SIG-M5 treated with dmso at 0.1 percent for 504 hours (cell line): Measurements from ENCODE around the gene RGP1.
A peak's percentile ranks its signal among the peaks of the same experiment; 100 is the strongest.

Experiments used
- DNase-seq: peaks from one replicate; lab custom pipeline; 2025; ENCODE audit not compliant: unreplicated experiment; lab: John Stamatoyannopoulos, UW

Gene RGP1

DNA sequence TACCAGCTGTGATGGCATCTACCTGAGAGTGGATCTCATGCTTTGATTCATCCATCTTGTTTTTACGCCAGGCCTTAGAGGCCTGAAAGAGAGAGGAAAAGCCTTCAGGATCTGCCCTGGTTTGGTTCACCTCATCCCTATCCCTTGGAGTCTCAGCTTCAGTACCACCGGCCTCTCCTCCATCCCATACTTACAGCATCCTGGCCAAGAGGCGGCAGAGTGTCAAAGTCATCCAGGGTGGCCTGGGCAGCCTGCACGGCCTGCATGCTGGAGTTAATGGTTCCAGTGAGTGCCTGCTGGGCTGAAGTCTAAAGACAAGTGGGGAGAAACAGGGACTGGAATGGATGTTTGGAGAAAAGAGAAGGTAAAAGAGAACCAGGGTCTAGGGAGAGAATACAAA is 29.5 kb upstream of the RGP1 start:
- DNase-seq, result no peak

GRCh38 chr9:35723426-35723825 is 25.7 kb upstream of the RGP1 start:
- no peak for DNase-seq

DNA sequence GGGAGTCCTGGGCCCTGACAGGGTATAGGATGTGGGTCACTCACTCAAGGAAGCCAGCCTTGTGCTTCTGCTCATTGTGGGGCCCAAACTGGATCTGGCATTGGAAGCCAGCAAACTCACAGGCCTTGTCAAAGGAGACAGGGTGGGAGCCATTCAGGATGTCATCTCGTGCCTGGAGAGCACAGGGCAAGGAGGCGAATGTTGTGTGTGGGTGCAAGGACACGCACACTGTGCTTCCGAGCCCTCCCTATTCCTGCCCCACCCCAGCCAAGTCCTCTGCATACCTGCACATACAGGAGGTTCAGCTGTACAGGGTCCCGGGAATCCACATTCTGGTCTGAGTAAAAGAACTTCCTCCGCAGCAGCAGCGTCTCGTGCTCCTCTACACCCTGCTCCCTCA is 25.2 kb upstream of the RGP1 start:
- no peak for DNase-seq

GRCh38 chr9:35725362-35725761 is 23.7 kb upstream of the RGP1 start:
- DNase-seq, result no peak

GRCh38 chr9:35726931-35727330 is 22.2 kb upstream of the RGP1 start:
- DNase-seq, result peak; percentile 20

GRCh38 chr9:35727676-35728040 is 21.4 kb upstream of the RGP1 start:
- DNase-seq, result no peak

DNA sequence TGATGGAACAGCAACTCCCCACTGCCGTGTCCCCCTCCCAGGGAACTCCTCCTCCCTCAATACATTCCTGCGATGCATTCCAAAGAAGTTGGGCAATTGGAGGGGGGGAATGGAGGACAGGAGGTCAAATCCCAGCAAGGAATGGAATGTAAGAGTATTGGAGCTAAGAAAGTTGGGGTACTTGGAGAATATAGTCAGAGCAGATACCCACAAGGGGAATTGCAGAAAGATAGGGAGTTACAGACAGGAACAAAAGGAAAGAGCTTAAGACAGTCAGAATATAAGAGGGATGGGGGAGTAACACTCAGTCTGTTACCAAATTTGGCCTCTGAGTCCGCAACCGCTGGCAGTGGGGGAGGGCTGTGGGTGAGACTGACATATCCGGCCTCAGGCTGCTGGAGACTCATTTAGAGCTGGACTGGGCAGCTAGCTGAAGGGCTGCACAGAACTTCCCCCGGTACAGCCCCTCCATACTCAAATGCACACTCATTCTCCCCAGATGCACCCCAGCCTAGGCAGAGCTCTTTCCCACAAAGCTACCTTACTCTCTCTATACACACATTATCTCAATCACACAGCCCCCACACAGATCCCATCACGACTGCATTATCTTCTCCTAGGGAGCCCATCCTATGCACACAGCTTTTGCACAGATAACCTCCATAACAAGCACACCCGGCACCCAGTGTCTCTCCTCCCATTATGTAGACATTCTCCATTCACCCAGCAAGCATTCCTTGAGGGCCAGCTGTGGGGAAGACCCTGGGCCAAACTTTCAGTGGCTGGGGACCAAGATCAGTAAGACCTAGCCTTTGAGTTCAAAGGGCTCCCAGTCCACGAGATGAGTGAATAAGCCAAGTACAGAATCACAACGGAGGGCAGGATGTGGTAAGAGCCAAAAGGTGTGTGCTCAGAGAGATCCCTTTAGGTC is 20.8 kb upstream of the RGP1 start:
- DNase-seq, result peak; percentile 67

DNA sequence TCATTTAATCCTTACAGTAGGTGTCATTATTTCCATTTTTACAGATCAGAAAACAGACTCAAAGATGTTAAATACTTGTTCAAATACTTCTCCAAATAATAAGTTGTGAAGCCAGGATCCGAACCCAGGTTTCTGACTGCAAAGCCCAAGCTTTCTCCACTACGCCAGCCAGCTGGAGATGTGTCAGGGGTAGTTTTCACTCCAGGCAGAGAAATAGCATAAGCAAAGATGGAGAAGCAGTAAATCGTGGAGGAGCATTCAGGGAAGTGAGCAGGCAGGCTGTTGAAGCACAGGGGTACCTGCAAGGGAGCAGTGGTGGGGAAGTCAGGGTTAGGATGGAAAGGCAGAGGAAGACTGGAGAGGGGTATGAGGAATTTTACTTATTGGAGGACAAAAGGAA is 20.0 kb upstream of the RGP1 start:
- peak; percentile 5 for DNase-seq

GRCh38 chr9:35729700-35730485 is 19.2 kb upstream of the RGP1 start:
- DNase-seq, result peak; percentile 77

- no peak for DNase-seq
Measured at GRCh38 chr9:35730486-35730854, 18.6 kb upstream of the RGP1 start.

GRCh38 chr9:35731415-35732184 is 17.5 kb upstream of the RGP1 start:
- DNase-seq, result peak; percentile 21

GRCh38 chr9:35732185-35732799 is 16.8 kb upstream of the RGP1 start, which contains the start of the genes CREB3 and TLN1:
CREB3 (plus strand) TSS chr9:35732666; CDS start chr9:35732773, 107 bp downstream.
TLN1 (minus strand) TSS chr9:35732195; CDS start chr9:35725694, 6,501 bp downstream.
- DNase-seq, result peak; percentile 98

DNA sequence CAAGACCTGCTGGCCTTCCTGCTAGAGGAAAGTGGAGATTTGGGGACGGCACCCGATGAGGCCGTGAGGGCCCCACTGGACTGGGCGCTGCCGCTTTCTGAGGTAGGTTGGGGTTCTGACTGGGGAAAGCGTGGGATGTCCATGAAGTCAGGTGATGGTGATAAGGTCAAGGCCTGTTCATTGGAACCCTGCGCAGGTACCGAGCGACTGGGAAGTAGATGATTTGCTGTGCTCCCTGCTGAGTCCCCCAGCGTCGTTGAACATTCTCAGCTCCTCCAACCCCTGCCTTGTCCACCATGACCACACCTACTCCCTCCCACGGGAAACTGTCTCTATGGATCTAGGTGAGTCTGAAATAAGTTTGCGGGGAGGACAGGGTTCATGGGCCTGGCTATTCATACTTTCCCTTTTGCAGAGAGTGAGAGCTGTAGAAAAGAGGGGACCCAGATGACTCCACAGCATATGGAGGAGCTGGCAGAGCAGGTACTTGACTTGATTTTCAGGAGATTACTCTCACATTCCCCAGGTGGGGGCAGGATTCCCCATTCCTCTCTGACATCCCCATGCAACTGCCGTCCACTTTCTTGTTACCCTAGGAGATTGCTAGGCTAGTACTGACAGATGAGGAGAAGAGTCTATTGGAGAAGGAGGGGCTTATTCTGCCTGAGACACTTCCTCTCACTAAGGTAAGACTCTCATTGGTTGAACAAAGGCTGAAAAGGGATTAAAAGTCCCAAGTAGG is 16.1 kb upstream of the RGP1 start:
- DNase-seq, result peak; percentile 56

DNA sequence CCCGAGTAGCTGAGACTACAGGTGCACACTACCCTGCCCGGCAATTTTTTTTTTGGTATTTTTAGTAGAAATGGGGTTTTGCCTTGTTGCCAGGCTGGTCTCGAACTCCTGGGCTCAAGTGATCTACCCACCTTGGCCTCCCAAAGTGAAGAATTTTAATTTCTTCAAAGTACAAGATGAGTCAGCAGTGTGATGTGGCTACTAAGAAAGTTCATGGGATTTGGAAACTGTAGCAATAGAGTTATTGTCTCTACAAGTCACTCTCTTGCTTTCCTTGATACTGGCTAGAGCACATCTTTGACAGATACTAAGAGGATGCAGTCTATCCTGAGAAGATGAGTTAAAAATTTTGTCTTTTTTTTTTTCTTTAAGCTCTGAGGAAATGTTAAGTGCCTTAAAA is 15.0 kb upstream of the RGP1 start:
- no peak for DNase-seq

GRCh38 chr9:35736201-35736633 is 12.9 kb upstream of the RGP1 start:
- DNase-seq, result peak; percentile 76

GRCh38 chr9:35737143-35737542 is 11.9 kb upstream of the RGP1 start:
- DNase-seq, result no peak

DNA sequence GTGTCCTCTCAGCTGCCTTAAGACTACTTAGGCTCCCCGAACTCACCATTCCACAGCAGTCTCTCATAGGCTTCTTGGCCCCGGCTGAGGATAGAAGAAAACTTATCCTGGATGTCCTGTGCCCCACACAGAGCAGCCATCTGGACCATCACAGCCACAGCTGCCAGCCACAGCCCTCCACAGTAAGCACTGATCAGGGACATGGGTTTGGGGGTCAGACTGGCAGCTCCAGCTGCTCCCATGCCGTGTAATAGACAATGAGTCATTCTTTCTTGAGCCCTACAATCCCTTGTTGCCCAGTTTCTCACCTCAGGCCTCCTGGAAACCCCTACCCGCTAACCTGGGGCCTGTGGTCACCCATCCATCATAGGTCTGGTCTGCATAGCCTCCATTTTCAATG is 10.9 kb upstream of the RGP1 start:
- DNase-seq, result no peak

- no peak for DNase-seq
Measured at GRCh38 chr9:35738924-35739323, 10.2 kb upstream of the RGP1 start.

DNA sequence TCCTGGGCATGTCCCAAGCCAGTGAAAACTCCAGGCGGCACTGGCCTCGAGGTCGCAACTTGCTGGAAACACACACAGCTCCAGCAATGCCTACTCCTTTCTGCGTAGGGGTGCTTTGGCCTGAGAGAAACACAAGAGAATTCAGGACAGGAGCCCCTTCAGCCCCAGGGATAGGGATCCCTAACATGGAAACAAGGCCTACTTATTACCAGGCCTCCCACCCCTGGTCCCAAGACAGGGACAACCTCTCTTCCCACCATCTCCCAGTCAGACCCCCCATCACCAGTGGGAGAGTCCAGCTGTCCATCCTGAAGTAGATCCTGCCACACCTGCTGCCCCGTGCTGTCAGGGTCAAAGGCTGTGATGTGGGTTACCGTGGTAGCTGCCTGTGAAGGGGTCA is 8.8 kb upstream of the RGP1 start:
- DNase-seq, result no peak

DNA sequence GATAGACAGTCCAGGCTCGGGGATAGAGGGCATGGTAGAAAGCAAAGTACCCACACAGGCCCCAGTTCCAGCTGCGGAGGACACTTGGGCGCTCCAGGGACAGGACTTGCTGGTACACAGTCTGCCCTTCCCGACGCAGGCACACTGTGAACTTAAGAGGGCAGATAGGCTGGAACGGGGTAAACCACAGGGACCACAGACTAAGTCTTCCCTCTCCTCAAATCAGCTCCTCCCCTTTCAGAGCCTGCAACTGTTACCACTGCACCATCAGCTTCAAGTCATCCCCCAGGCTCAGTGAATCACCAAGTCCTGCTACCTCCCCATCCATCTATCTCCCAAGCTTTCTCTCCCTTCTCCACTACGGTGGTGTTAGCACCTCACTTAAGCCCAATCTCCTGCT is 7.3 kb upstream of the RGP1 start:
- DNase-seq, result no peak
